Fibroblast of skin of right biceps (primary cell): ENCODE measurements around the gene CDR2L.
"Not testable (repeated sequence)": the region's sequence is repeated elsewhere in the genome, so short reads cannot be mapped to it uniquely, and the experiment has no call there.

Source experiments
- DNase-seq: peaks from one replicate; pipeline ENCODE4 v3.0.0-alpha.2; 2013

The CDR2L gene

DNA sequence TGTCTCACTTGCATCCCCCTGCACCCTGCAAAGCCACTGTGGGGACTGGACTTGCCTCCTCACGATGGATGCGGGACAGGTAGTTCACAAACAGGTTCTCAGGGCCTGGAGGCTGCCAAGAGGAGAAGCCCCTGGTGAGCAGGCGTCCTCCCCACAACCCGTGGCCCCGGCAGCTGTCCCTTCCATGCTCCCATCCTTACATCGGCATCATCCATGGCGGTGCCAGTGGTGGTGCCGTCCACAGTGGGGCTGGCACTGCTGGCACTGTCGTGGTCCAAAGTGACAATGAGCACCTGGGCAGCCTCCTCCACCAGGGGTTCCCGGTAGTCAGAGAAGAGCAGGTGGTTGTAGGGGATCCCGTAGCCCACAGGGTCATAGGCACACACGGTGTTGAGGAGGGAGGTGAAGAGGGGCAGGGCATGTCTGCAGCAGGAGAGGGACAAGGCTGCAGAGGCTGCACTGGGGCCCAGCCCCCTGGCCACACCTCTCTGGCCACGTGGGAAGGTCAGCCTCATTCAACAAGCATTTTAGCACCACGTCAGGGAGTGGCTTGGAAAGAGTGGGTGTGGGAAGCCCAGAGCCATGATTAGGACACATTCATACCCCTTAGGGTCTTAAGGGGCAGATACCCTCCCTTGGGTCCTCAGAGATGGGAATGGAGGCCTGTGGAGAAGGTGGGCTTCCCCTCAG is 27.5 kb upstream of the CDR2L start:
- DNase-seq: no peak

DNA sequence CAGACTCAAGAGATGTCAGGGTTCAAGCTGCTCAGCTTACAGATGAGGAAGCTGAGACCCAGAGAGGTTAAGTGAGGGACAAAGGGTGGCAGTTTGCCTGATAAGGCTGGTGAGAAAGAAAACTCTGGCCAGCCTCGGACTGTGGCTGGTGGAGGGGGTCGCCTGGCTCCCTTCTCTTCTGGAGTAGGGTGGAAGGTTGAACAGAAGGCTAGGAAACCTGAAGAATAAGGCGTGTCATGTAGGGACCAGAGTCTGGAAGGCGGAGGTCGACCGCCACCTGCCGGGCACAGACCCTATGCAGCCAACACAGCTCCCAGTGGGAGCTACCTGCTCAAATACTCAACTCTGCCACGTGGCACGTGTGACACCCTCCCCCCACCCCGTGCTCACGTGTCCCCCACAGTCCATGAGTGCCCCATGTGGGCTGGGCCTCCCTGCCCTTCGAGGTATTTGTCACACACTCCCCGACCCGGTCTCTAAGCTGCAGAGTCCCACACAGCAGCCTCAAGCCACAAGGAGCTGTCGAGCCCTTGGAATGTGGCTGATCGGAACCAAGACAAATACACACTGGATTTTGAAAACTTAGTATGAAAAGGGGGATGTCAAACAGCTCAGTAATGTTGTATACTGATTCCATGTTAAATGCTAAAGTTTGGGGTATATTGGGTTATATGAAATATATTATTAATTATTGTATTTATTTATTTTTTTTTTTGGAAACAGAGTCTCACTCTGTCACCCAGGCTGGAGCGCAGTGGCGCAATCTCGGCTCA is 26.7 kb upstream of the CDR2L start:
- DNase-seq: peak; percentile 54

- DNase-seq: peak; percentile 79
Observed at GRCh38 chr17:74961657-74962350, 25.6 kb upstream of the CDR2L start.

- DNase-seq: no peak
Observed at GRCh38 chr17:74962622-74963394, 24.6 kb upstream of the CDR2L start.

- DNase-seq: no peak
Observed at GRCh38 chr17:74963656-74964055, 23.8 kb upstream of the CDR2L start.

DNA sequence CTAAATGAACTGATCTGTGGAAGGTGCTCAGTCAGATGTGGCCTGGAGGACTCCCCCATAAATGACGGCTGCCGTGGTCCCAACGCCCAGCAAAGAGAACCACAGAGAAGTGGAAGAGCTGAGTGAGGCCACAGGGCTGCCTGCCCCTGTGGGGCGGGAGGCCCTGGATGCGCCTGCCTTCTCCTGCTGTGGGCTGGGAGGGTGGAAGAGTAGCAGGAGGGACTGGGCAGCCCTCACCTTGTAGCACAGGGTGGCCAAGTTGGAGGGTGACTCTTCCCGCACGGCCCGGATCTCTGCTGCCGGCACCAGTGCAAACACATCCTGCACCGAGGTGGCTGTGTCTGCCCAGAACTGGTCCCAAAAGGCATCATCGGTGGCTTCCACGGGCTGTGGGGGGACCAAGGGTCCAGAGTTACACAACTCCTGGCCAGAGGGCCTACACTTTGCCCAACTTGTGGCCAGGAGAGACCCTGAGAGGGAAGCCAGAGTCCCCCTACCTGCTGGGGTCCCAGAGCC is 23.1 kb upstream of the CDR2L start:
- no peak for DNase-seq

GRCh38 chr17:74964988-74965622 is 22.3 kb upstream of the CDR2L start:
- no peak for DNase-seq

DNA sequence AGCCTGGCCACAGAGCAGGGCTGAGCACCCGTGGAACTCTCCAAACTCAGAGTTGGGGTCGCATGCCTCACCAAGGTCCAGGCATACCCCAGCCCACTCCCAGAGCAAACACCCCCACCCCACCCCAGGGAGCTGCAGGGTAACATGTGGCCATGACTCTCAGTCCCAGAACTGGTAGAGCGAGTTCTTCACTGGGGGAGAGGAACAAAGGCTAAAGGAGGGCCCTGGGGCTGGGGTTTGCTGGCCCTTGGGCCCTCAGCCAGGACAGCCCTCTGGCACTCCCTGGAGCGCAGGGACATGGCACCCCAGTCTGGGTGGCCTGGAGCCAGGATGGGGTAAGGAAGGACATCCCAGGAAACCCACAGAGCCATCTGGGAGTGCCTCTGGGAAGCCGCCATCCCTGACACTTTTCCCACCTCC is 19.1 kb upstream of the CDR2L start:
- no peak for DNase-seq

- DNase-seq: not testable (repeated sequence)
Observed at GRCh38 chr17:74969501-74969900, 17.9 kb upstream of the CDR2L start.

DNA sequence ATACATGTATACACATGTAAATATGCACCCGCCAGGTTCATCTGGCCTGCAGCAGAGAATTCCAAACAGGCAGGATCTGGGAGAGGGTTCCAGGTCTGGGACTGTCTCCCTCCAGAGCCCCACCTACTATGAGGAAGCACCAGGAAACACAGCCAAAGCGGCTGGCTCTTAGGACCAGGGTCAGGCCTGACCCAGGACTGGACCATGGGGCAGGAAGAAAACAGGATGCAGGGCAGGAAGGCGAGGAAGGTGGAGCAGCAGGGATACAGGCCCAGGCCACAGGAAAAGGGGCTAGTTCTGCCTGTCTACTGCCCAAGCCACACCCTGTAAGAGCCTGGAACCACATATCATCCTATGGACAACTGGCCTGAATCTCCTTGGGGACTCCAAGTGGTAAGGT is 17.0 kb upstream of the CDR2L start:
- DNase-seq: no peak

- no peak for DNase-seq
Observed at GRCh38 chr17:74971069-74971841, 16.2 kb upstream of the CDR2L start.

- DNase-seq: no peak
Observed at GRCh38 chr17:74971842-74972106, 15.7 kb upstream of the CDR2L start.

DNA sequence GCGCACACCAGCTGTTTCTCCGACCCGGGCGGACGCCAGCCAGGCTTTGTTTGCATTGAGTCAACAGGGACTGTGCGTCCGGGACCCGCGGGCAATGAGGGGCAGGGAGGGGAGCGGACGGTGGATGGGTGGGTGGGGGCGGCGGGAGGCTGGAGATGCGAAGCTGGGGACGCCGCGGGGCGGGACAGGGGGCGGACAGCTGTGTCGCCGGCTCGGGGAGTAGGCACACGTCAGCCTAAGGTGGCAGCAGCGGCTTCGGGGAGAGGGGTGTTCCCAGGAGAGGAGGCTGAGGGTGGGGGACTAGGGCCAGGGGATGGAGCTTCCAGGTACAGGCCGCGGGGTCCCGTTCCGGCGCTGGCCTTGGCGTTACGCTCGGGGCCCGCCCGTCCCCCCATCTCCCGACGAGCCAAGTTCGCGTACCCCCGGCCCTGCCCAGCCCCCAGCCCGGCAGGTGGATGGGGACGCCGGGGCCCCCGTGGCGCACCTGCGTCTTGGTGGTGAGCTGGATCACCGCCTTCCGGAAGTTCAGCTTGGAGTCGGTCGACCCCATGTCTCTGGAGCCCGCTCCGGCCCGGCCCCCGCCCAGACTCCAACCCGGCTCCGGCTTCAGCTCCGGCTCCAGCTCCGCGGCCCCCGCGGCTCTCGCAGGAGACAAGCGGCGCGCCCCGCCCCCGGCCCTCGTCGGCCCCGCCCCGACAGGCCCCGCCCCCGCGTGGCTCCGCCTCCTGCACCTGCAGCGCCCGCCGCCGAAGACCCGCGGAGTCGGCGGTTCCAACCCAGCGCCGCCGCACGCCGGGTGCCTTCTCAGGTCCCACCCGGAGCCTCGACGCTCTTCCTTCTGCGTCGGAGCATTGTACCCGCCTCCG is 15.1 kb upstream of the CDR2L start, which contains the start of gene HID1:
TSS of gene HID1 (minus strand) at position 653 of the 866 bp plus-strand sequence. CDS start at position 550, 103 bp downstream.
- no peak for DNase-seq

- no peak for DNase-seq
Observed at GRCh38 chr17:74972973-74973328, 14.5 kb upstream of the CDR2L start.

GRCh38 chr17:74975943-74976342 is 11.5 kb upstream of the CDR2L start:
- DNase-seq: no peak

- no peak for DNase-seq
Observed at GRCh38 chr17:74977802-74978201, 9.6 kb upstream of the CDR2L start.

GRCh38 chr17:74978240-74978639 is 9.2 kb upstream of the CDR2L start:
- no peak for DNase-seq

- DNase-seq: no peak
Observed at GRCh38 chr17:74979408-74980146, 7.9 kb upstream of the CDR2L start.

- no peak for DNase-seq
Observed at GRCh38 chr17:74981318-74981978, 6.0 kb upstream of the CDR2L start.
